Measurements from ENCODE around the gene CTNNBL1. TPM values are rescaled to one million over a fixed set of nuclear protein-coding genes. Genes with fewer than 3 reads are reported as not detected.

The CTNNBL1 gene
- total RNA-seq, 4 donors from 2014 or later = 35.9 to 53.1 (median 39.2) TPM

DNA sequence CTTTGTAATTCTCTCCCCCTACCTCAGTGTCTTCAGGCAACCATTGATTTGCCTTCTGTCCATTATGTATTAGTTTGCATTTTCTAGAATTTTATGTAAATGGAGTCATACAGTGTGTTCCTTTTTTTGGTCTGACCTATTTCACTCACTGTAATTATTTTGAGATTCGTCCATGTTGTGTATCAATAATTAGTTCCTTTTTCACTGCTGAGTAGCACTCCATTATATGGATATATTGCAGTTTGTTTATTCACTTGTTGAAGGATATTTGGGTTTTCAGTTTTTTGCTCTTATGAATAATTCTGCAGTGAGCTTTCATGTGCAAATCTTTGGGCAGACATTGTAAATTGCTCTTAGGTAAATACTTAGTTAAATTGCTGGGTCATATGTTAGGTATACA lies 97.1 kb downstream of the CTNNBL1 start:
- TF ChIP-seq, protein P1, sequence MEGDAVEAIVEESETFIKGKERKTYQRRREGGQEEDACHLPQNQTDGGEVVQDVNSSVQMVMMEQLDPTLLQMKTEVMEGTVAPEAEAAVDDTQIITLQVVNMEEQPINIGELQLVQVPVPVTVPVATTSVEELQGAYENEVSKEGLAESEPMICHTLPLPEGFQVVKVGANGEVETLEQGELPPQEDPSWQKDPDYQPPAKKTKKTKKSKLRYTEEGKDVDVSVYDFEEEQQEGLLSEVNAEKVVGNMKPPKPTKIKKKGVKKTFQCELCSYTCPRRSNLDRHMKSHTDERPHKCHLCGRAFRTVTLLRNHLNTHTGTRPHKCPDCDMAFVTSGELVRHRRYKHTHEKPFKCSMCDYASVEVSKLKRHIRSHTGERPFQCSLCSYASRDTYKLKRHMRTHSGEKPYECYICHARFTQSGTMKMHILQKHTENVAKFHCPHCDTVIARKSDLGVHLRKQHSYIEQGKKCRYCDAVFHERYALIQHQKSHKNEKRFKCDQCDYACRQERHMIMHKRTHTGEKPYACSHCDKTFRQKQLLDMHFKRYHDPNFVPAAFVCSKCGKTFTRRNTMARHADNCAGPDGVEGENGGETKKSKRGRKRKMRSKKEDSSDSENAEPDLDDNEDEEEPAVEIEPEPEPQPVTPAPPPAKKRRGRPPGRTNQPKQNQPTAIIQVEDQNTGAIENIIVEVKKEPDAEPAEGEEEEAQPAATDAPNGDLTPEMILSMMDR (IDR thresholded peaks at IDR 0.05; ENCODE audit: low read depth) = no peak

DNA sequence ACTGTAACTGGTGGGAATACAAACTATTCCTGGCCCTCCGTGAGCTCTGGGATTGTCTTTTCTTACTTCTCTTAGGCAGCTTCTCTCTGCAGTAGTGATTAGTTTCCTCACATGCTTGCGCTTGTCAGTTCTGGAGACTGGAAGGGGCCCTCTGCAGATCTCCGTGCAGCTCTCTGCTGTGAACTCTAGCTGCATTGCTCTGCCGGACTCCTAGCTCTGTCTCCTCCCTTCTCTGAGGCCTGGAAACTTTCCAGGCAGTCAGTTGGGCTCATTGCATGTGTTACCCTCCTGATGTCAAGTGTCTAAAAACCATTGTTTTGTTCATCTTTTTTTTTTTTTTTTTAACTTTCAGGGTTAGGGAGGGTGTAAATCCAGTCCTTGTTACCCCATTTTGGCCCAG lies 102.3 kb downstream of the CTNNBL1 start:
- TF ChIP-seq, protein P1 (IDR thresholded peaks at IDR 0.05; ENCODE audit: low read depth) = no peak

DNA sequence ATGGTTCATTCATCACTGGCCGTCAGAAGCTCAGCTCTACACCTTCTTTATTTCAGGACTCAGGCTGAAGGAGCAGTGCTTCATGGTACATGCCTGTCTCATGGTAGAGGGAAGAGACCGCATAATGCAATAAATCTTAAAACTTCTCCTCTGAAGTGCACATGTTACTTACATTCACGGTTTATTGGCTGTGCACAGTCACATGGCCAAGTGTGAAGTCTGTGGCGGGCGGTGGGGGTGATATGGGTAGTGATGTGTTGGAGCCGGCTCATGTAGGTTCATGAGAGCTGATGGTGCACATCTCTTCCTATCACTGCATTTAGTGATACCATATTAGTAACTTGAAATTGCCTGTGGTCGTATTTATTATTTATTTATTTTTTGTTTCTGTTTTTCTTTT lies 102.9 kb downstream of the CTNNBL1 start:
- TF ChIP-seq, protein P1 (IDR thresholded peaks at IDR 0.05; ENCODE audit: low read depth) = no peak

DNA sequence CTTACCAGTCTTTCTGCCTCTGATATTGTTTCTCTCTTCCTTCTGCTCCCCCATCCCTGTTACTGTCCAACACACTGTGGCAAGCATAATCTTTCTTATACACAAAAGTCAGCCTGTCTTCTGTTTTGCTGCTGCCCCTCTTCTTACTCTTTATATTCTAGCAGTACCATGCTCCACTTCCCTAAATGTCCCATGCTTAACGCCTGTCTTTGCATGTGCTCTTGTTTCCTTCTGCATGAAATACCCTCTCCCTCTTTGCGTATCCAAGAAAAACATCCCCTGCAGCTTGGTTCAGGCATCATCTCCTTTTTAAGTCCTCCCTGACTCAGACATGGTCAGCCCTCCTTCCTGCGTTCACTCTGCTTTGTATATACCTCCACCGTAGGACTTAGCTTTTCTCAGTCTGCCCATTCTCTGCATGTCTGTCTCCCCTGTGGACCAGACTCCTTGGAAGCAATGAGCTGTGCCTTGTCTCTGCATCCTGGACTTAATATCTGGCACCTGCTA lies 103.9 kb downstream of the CTNNBL1 start:
- TF ChIP-seq, protein P1 (IDR thresholded peaks at IDR 0.05; ENCODE audit: low read depth) = no peak

DNA sequence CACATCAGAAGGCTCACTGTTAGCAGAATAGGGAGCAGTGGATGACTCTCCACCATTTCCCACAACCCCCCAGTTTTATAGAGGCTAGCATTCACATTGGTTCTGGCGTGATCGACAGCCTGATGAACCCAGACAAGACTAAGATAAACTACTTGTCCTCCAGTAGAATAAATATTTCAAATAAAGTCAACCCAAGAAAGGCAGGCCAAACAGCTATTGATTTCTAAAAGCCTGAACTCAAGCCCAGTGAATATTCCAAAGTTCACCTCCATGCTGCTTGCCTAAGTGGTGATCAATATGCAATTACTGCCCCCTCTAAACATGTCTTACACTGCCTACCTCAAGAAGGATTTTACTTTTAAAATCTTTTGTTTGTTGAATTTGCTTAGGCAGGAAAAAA lies 104.5 kb downstream of the CTNNBL1 start:
- TF ChIP-seq, protein P1 (IDR thresholded peaks at IDR 0.05; ENCODE audit: low read depth) = no peak

DNA sequence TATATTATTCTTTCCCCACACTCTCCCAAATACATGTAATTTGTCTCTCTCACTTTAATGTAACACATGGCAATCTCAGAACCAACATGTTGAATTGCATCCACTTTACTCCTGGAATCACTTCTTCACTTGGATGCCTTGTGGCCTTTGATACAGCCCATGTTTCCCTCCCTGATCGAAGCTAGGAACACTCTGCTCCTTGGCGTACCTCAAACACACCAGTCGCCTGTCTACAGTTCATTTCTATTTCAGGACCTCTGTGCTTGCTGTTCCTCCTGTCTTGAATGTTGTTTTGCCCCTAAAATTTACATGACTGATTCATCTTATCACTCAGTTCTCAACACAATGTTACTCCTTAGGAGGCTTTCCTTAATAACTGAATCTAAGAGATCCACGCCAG lies 106.8 kb downstream of the CTNNBL1 start:
- TF ChIP-seq, protein P1 (IDR thresholded peaks at IDR 0.05; ENCODE audit: low read depth) = no peak

DNA sequence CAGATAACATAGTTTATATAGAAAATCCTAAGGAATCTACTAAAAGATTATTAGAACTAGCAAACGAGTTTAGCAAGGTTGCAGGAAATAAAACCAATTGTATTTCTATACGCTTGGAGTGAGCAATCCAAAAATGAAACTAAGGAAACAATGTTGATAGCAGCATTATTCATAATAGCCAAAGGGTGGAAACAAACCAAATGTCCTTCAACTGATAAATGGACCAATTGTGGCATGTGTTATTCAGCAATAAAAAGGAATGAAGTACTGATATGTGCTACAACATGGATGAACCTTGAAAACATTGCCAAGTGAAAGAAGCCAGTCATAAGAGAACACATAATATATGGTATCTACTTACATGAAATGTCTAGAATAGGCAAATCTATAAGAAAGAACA lies 108.1 kb downstream of the CTNNBL1 start:
- TF ChIP-seq, protein P1 (IDR thresholded peaks at IDR 0.05; ENCODE audit: low read depth) = no peak

Data from subcutaneous adipose tissue (tissue), 4 donors.